ENCODE results near the gene ITPR1. TPM values are rescaled to one million over a fixed set of nuclear protein-coding genes. Genes with fewer than 3 reads are reported as not detected.

Gene ITPR1
- total and polyA plus RNA-seq, 12 donors: 9.7 to 40.3 (median 18.8) TPM

- Histone ChIP-seq H3K36me3 (peaks cover 0 to 97% (median 3%) of the 10 kb centered on the region in 9 donors), H3K4me3 (no peak overlapping the region), H3K9me3 (no peaks in the 10 kb centered on the region), H3K4me1 (no peaks in the 10 kb centered on the region), H3K27me3 (no peaks in the 10 kb centered on the region), H3K27ac (no peak overlapping the region)
- ATAC-seq: no peak
- intact Hi-C loops (cut with DNase I): no loop called here
- WGBS, 2 donors: 87 to 90% methylated on average over 10 of the region's 10 CpGs
- DNase-seq: no peak
- TF ChIP-seq CTCF (IDR thresholded peaks at IDR 0.05): no peak
These were observed 185.2 kb downstream of the ITPR1 start for GRCh38 chr3:4678320-4678719.

GRCh38 chr3:4680227-4680691 is 187.1 kb downstream of the ITPR1 start:
- TF ChIP-seq CTCF (IDR thresholded peaks at IDR 0.05): no peak
- DNase-seq (no peak), ATAC-seq (no peak)
- Histone ChIP-seq H3K9me3 (no peaks in the 10 kb centered on the region), H3K27me3 (no peaks in the 10 kb centered on the region), H3K4me3 (no peak overlapping the region), H3K36me3 (peaks cover 0 to 98% (median 21%) of the 10 kb centered on the region in 9 donors), H3K27ac (no peak overlapping the region), H3K4me1 (no peaks in the 10 kb centered on the region)
- 93 to 96% methylated on average over 3 of the region's 3 CpGs for WGBS, 2 donors
- intact Hi-C loops (cut with DNase I): no loop called here

- H3K4me3 ChIP-seq: no peak overlapping the region
- no peak for TF ChIP-seq CTCF (IDR thresholded peaks at IDR 0.05)
- H3K4me1 ChIP-seq: no peaks in the 10 kb centered on the region
- no peak for ATAC-seq
- no peaks in the 10 kb centered on the region for H3K27me3 ChIP-seq
- no peaks in the 10 kb centered on the region for H3K9me3 ChIP-seq
- peaks cover 0 to 98% (median 27%) of the 10 kb centered on the region in 9 donors for H3K36me3 ChIP-seq
- no peak overlapping the region for H3K27ac ChIP-seq
- 97 to 100% methylated on average over 2 of the region's 2 CpGs for WGBS, 2 donors
- no peak for DNase-seq
- intact Hi-C loops (cut with DNase I): no loop called here
These were observed 187.7 kb downstream of the ITPR1 start for GRCh38 chr3:4680871-4681300.

GRCh38 chr3:4681301-4681700 is 188.2 kb downstream of the ITPR1 start:
- peaks cover 0 to 98% (median 30%) of the 10 kb centered on the region in 9 donors for H3K36me3 ChIP-seq

More at GRCh38 chr3:4681301-4681700, 188.2 kb downstream of the ITPR1 start:
- Histone ChIP-seq H3K9me3 (no peaks in the 10 kb centered on the region), H3K27me3 (no peaks in the 10 kb centered on the region), H3K4me1 (no peaks in the 10 kb centered on the region), H3K27ac (no peak overlapping the region), H3K4me3 (no peak overlapping the region)
- ATAC-seq: peak in 1 of 8 donors; percentile 66
- no peak for DNase-seq
- TF ChIP-seq CTCF (IDR thresholded peaks at IDR 0.05): no peak
- intact Hi-C loops (cut with DNase I): no loop called here

Data from heart right ventricle (tissue), 16 donors.